ENCODE results near the gene HEPACAM2.

Gene HEPACAM2

GRCh38 chr7:93226310-93226709, at the start of gene HEPACAM2:
Gene HEPACAM2, minus strand, starts transcription at chr7:93226469.
- DNase-seq: no peak
- in situ Hi-C loops (cut with MboI; ENCODE audit: low pct_unique_long_range_greater_than_20kb, low sequenced_read_pairs): no loop called here

DNA sequence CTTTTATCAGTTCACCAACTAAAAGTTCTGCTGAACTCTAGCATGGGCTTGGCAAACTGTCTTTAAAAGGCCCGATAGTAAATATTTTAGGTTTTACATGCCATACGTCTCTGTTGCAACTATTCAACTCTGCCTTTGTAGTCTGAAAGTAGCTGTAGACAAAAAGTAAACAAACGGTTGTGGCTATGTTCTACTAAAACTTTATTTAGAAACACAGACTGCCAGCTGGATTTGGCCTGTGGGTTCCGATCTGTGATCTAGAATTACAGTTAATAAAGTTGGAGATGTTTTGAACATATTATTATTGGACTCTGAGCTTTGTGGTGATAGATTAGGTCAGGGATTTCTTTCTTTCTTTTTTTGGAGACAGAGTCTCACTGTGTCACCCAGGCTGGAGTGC, 39.0 kb upstream of the HEPACAM2 start:
- DNase-seq: no peak
- in situ Hi-C loops (cut with MboI; ENCODE audit: low pct_unique_long_range_greater_than_20kb, low sequenced_read_pairs): no loop called here

DNA sequence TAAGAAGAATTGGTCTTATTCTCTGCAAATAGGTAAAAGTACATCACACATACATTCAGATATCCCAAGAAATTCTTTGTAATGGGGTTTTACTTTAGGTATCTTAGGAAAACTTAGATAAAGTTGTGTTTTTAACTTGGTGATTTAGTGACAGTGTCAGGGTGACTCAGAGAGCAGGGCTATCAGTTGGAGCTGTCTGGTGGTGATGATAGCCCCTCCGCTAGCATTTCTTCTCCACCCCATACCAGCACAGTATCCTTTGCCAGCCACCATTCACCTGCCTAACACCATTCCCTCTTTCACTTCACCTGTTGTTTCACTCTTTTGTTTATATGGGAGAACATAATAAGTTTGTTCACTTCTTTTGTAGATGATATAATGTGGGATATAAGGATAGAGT, 36.3 kb upstream of the HEPACAM2 start:
- no peak for DNase-seq
- in situ Hi-C loops (cut with MboI; ENCODE audit: low pct_unique_long_range_greater_than_20kb, low sequenced_read_pairs): no loop called here

DNA sequence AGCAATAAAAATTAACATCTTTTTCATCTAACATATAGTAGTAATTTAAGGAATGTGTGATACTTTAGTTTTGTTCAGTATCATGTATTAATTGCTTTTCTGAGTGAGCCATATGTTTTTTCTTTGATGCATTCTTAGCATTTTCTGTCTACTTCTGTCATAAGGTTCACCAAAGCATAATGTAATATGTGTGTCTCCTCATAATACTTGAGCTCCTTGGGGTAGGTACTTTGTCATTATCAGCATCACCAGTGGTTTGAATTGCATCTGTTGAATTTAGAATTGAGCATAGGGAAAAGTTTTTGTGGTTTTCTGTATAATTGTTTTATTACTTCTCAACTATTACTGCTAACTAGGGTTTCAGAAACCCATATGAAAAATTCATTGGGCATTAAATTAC, 32.4 kb upstream of the HEPACAM2 start:
- in situ Hi-C loops (cut with MboI; ENCODE audit: low pct_unique_long_range_greater_than_20kb, low sequenced_read_pairs): no loop called here

GRCh38 chr7:93249491-93250148, 23.4 kb upstream of the HEPACAM2 start:
- no peak for DNase-seq

More for the DNA sequence above, 32.4 kb upstream of the HEPACAM2 start:
- no peak for DNase-seq

GRCh38 chr7:93245525-93246432, 19.5 kb upstream of the HEPACAM2 start:
- DNase-seq: peak; percentile 38
- in situ Hi-C loops (cut with MboI; ENCODE audit: low pct_unique_long_range_greater_than_20kb, low sequenced_read_pairs): no loop called here

More at GRCh38 chr7:93249491-93250148, 23.4 kb upstream of the HEPACAM2 start:
- in situ Hi-C loops (cut with MboI; ENCODE audit: low pct_unique_long_range_greater_than_20kb, low sequenced_read_pairs): no loop called here

GRCh38 chr7:93242106-93242505, 15.8 kb upstream of the HEPACAM2 start:
- in situ Hi-C loops (cut with MboI; ENCODE audit: low pct_unique_long_range_greater_than_20kb, low sequenced_read_pairs): no loop called here
- no peak for DNase-seq

DNA sequence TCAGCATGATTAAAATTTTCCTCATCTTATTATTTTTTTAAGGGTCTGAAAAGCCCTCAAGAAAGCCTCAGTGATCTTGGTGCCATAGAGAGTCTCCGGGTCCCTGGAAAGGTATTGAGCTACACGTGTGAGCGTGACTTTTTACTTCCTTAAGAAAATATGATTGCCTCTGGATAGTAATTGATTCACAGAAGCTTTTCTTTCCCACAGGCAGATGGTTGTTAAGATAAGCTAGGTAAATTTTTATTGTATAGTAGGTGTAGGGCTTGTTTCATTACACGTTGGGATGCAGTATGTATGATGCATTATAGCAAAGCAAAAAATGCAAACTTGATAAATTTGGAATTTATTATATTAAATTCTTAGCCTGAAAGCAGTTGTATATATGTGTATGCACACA, 13.6 kb upstream of the HEPACAM2 start:
- in situ Hi-C loops (cut with MboI; ENCODE audit: low pct_unique_long_range_greater_than_20kb, low sequenced_read_pairs): no loop called here
- DNase-seq: no peak

- in situ Hi-C loops (cut with MboI; ENCODE audit: low pct_unique_long_range_greater_than_20kb, low sequenced_read_pairs): no loop called here
- DNase-seq: no peak
These were observed 12.5 kb upstream of the HEPACAM2 start for GRCh38 chr7:93238748-93239147.

GRCh38 chr7:93238131-93238530, 11.9 kb upstream of the HEPACAM2 start:
- DNase-seq: no peak
- in situ Hi-C loops (cut with MboI; ENCODE audit: low pct_unique_long_range_greater_than_20kb, low sequenced_read_pairs): no loop called here

- in situ Hi-C loops (cut with MboI; ENCODE audit: low pct_unique_long_range_greater_than_20kb, low sequenced_read_pairs): no loop called here
- DNase-seq: no peak
These were observed 9.3 kb upstream of the HEPACAM2 start for GRCh38 chr7:93235541-93235940.

GRCh38 chr7:93232673-93233018, 6.4 kb upstream of the HEPACAM2 start:
- no peak for DNase-seq
- in situ Hi-C loops (cut with MboI; ENCODE audit: low pct_unique_long_range_greater_than_20kb, low sequenced_read_pairs): no loop called here

DNA sequence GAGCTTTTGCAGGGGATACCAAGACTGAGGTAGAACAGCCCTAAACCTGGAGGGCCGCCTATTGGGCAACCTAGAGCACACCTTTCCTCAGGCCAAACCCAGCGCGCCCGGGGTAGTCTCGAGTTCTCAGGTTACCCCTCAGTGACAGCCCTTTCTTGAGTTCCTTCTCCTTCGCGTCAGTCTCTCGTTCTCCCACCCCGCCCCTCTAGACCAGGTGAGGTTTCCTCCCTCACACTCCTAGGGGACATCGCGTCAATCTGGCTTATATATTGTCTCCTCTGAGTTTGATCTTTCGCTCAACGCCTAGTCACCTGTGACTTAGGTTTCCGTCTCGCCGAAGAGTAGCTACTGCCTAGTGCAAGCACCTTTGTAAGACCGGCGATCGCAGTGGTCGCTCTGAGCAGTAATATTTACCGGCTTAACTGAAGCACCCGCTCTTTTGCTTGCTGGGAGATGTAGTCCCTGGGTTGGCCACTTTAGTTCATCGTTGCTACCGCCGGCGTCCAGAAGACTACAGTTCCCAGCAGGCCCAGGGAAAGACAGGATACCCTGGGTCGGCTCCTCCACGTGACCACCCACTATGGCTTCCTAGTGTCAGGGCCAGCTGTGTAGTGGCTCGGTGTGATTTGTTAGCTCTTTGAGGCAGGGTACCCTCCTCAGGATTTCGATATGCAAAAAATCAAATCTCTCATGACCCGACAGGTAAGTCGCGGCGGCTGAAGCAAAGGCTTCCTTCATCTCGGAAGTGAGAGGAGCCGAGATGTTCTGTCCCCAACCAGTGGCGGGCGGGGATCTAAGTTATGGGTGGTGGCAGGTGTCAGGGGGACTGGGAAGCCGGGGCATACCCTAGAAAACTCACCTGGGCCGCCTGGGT, 5.8 kb upstream of the HEPACAM2 start, which contains the start of gene VPS50:
VPS50 (plus strand) TSS at position 568 of the 874 bp plus-strand sequence; CDS start at position 670, 102 bp downstream.
- in situ Hi-C loops (cut with MboI; ENCODE audit: low pct_unique_long_range_greater_than_20kb, low sequenced_read_pairs): no loop called here
- peak; percentile 97 for DNase-seq

DNA sequence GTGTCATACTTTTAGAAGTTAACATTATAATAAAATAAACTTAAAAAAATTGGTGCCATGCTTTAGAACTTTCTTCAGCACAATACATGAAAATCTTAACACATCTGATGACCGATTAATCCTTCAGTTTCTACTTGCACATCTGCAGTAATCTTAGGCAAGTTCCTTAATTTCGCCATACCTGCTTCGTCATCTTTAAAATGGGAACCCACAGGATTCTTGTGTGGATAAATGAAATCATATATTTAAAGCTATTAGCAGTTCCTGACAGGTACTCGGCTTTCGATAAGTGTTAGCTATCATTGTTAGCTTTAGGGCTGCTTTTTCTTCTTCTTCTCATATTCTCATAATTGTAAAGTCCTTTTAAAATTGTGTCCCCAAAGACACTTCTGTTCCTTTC, 5.0 kb upstream of the HEPACAM2 start:
- DNase-seq: peak; percentile 8
- in situ Hi-C loops (cut with MboI; ENCODE audit: low pct_unique_long_range_greater_than_20kb, low sequenced_read_pairs): no loop called here

GRCh38 chr7:93228302-93228701, 2.0 kb upstream of the HEPACAM2 start:
- DNase-seq: peak; percentile 68
- in situ Hi-C loops (cut with MboI; ENCODE audit: low pct_unique_long_range_greater_than_20kb, low sequenced_read_pairs): no loop called here

DNA sequence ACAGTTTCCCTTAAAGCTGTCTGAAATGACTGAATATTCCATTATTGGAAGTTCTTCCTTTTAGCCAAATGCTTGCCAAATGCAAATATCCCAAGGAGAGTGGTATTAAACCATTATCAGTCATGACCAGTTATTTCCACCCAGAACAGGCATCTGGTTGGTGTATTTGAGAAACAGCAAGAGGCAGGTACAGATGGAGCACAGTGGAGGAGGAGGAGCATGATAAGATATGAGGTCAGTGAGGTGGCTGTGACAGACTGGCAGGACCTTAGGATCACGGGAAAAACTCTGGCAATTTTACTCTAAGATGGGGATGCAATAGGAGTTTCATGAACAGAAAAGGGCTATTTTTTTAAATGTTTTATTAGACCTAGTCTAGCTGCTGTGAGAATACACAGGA, 6.4 kb downstream of the HEPACAM2 start:
- no peak for DNase-seq
- in situ Hi-C loops (cut with MboI; ENCODE audit: low pct_unique_long_range_greater_than_20kb, low sequenced_read_pairs): no loop called here

DNA sequence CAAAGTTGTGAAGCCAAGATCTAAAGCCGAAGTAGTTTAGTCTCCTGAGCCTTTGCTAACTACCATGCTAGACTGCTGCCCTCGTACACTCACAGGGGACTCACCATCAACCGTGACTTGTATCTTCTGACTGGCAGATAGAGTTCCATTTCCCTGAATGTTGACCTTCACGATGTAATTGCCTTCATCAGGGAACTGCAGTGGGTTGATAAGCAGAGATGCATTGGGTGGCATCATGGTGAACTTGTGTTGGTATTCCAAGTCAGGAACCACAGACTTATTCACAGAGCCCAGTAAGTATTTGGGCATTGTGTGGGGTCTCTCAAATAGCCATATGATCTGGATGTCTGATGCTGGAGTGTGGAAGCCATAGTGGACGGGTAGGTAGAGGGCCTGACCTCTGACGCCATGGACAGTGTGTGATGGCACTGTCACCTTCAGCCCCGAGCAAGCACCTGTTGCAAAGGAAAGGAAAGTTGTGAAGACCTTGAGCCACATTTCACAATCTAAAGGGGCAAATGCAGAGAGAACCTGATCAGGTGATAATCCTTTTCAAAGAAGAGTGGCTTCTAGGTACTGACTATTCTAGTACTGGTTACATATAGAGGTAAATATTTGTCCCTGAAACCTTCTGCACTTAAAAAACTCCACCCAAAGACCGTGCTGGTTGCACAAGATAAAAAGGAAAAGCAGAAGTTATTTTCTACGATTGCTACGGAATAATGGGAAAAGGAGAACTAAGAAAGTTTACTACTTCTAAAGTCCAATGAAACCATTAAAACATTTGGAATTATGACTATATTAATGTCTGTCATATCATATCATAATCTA, 7.1 kb downstream of the HEPACAM2 start:
- in situ Hi-C loops (cut with MboI; ENCODE audit: low pct_unique_long_range_greater_than_20kb, low sequenced_read_pairs): no loop called here
- peak; percentile 26 for DNase-seq

DNA sequence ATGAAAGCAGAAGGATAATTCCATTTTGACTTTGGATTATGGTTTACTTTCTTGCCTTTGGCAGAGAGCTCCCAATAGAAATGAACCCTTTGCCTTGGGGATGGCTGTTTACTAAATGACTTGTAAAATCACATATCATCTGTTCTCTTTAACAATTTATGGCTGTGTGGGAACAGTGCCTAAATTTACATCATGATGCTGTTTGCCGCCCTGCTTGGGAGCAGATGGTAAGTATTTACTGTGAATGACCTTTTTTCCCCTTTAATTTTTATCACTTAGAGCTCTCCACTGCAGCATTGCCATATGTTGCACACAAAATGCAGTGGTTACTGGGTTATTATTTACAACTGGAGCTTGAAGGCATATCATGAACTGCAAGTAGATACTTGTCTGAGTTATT, 13.4 kb downstream of the HEPACAM2 start:
- in situ Hi-C loops (cut with MboI; ENCODE audit: low pct_unique_long_range_greater_than_20kb, low sequenced_read_pairs): no loop called here
- DNase-seq: no peak

Data from KBM-7 (cell line).